GM23248 (cell line): Measurements from ENCODE around the gene MPV17L2. TPM values are rescaled to one million over a fixed set of nuclear protein-coding genes. Genes with fewer than 3 reads are reported as not detected.

Source experiments
- DNase-seq: peaks from one replicate; pipeline ENCODE4 v3.0.0-alpha.2; 2015
- H2AFZ ChIP-seq: fragments of 200-600 bp; sonication (generic); 2 replicates; pipeline ENCODE4 v1.6.1; 2016; ENCODE audit warnings: antibody characterized with exemption
- H3F3A ChIP-seq: fragments of 200-600 bp; sonication (generic); 2 replicates; pipeline ENCODE4 v1.6.1; 2016; ENCODE audit warnings: mild to moderate bottlenecking, antibody characterized with exemption, mixed run types; ENCODE audit not compliant: insufficient read depth
- H3K27ac ChIP-seq: fragments of 200-600 bp; sonication (generic); 2 replicates; pipeline ENCODE4 v1.5.1; 2016; ENCODE audit warnings: mild to moderate bottlenecking
- H3K27me3 ChIP-seq: fragments of 200-600 bp; sonication (generic); replicated peaks from 2 replicates; pipeline ENCODE4 v1.6.1; 2016; ENCODE audit warnings: mild to moderate bottlenecking; ENCODE audit not compliant: insufficient read depth
- H3K36me3 ChIP-seq: fragments of 200-600 bp; sonication (generic); 2 replicates; pipeline ENCODE4 v1.6.1; 2016; ENCODE audit warnings: low read depth, mild to moderate bottlenecking
- H3K4me1 ChIP-seq: fragments of 200-600 bp; sonication (generic); 2 replicates; pipeline ENCODE4 v1.6.1; 2016; ENCODE audit warnings: mild to moderate bottlenecking; ENCODE audit not compliant: insufficient read depth
- H3K4me2 ChIP-seq: fragments of 200-600 bp; sonication (generic); one replicate; pipeline ENCODE4 v1.6.1; 2016; ENCODE audit warnings: mild to moderate bottlenecking; ENCODE audit not compliant: unreplicated experiment
- H3K4me3 ChIP-seq: fragments of 200-600 bp; sonication (generic); 2 replicates; pipeline ENCODE4 v1.5.1; 2016; ENCODE audit warnings: mild to moderate bottlenecking
- H3K79me2 ChIP-seq: fragments of 200-600 bp; sonication (generic); 2 replicates; pipeline ENCODE4 v1.6.1; 2016; ENCODE audit warnings: mild to moderate bottlenecking; ENCODE audit not compliant: insufficient read depth
- H3K9ac ChIP-seq: fragments of 200-600 bp; sonication (generic); 2 replicates; pipeline ENCODE4 v1.6.1; 2016; ENCODE audit warnings: mild to moderate bottlenecking
- H3K9me2 ChIP-seq: fragments of 200-600 bp; sonication (generic); 2 replicates; pipeline ENCODE4 v1.6.1; 2016; ENCODE audit warnings: mixed run types, mild to moderate bottlenecking, moderate library complexity; ENCODE audit not compliant: insufficient read depth
- H3K9me3 ChIP-seq: fragments of 200-600 bp; sonication (generic); one replicate; pipeline ENCODE4 v1.6.1; 2017; ENCODE audit warnings: low read depth
- H4K20me1 ChIP-seq: fragments of 200-600 bp; sonication (generic); 2 replicates; pipeline ENCODE4 v1.6.0; 2016; ENCODE audit not compliant: insufficient read depth
- EZH2 ChIP-seq: fragments of 200-600 bp; sonication (generic); IDR thresholded peaks from 2 replicates; pipeline ENCODE4 v1.6.1; 2018; ENCODE audit warnings: antibody characterized with exemption, mild to moderate bottlenecking; ENCODE audit not compliant: insufficient read depth, poor library complexity, severe bottlenecking
- EZH2phosphoT487 ChIP-seq: fragments of 200-600 bp; sonication (generic); IDR thresholded peaks from 2 replicates; pipeline ENCODE4 v1.6.1; 2018; ENCODE audit warnings: antibody characterized with exemption, moderate library complexity, mild to moderate bottlenecking, low read depth; ENCODE audit not compliant: insufficient read depth
- WGBS, 2 experiments: methylation state at CpG; one replicate each; pipeline ENCODE4 v1.1.6; 2015 to 2017; ENCODE audit warnings: low lambda C conversion rate in 2 of 2, low coverage in 1 of 2; ENCODE audit errors: missing lambda C conversion rate in 2 of 2; 5-methylcytosine and 5-hydroxymethylcytosine counted together
- in situ Hi-C: fragments of 300-500 bp; cut with MboI; formaldehyde crosslinking; loops from 2 replicates; pipeline ENCODE4 v1.15.0; 2020
- polyA plus RNA-seq: library from polyadenylated mRNA; unstranded; fragments of >200 nt; fragmentation: Nextera tagmentation; extraction: Ambion mirVana; gene quantifications from 2 replicates; pipeline ENCODE4 v1.2.1, GENCODE V29; 2016
- total RNA-seq: library from RNA; depleted of rRNA; stranded (reverse); fragments of >200 nt; shearing (Covaris generic); gene quantifications from 2 replicates; pipeline ENCODE4 v1.2.3, GENCODE V29; 2014

Gene MPV17L2
- total and polyA plus RNA-seq, 2 experiments from 2014 or later = 21.0 to 43.2 TPM

DNA sequence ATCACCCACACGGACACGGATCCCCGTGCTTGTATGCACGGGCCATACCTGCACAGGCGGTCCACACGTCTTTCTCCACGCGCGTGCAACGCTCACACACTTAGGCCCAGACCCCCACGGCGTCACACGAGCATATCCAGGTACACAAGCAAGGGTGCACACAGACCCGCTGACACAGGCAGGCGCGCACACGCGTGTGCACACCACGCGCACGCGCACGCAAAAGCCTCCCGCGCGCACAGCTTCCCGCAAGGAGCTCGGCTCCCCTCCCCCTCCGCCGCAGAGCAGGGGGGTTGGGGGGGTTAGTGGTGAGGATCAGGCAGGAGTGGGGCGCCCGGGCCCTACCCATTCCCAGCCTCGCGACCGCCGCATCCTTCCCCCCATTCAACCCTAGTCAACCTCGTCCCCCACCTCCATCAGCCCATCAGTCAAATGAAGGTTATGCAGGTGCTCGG, 10.4 kb downstream of the MPV17L2 start:
- Histone ChIP-seq H4K20me1 (no peaks in the 10 kb centered on the region), H3F3A (peaks cover 11% of the 10 kb centered on the region; the same call in 1 of the 2 replicates), H3K9me3 (no peaks in the 10 kb centered on the region), H3K9me2 (no peaks in the 10 kb centered on the region), H3K79me2 (no peaks in the 10 kb centered on the region), H3K4me1 (peaks cover 14% of the 10 kb centered on the region), H3K36me3 (no peaks in the 10 kb centered on the region), H3K4me2 (peak overlapping the region; percentile 90), H3K27me3 (no peaks in the 10 kb centered on the region), H3K27ac (no peak overlapping the region), H3K4me3 (peak overlapping the region; percentile 84), H3K9ac (peak overlapping the region; percentile 74), H2AFZ (peak overlapping the region; percentile 70)
- DNase-seq = peak; percentile 55
- WGBS, 2 experiments = 1% methylated on average over 32 to 38 of the region's 38 CpGs
- TF ChIP-seq EZH2phosphoT487 (no peak), EZH2 (no peak)
- in situ Hi-C loops = no loop called here

DNA sequence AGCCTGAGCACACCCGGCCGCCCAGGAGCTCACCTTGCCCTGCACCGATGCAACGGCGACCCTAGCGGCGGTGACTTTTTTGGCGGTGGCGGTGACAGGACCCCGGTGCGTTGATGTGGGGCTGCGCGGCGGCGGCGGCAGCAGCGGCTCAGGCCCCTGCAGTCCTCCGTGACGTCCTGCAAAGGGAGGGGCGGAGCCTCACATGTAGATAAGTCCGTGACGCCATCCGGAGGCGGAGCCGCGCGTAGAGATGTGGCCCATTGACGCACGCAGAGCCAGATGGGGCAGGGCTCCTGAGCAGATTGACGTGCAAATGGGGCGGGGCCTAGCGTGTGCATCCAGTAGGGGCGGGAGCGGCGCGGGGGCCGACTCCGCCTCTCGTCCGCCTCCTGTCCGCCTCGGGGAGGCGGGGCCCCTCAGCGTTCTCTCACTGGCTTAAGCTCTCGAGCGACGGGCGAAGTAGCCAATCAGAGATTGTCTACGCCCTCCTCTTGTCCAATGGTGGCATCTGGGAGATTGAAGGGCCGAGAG, 10.9 kb downstream of the MPV17L2 start, which contains the start of gene RAB3A:
RAB3A (minus strand) TSS at position 180 of the 531 bp plus-strand sequence. CDS start 1,302 bp downstream, outside the sequence.
- Histone ChIP-seq H3K27me3 (no peaks in the 10 kb centered on the region), H3K4me2 (peak within 1 kb of the TSS; percentile 96), H2AFZ (peak within 1 kb of the TSS; percentile 84), H3K36me3 (no peaks in the 10 kb centered on the region), H3K9me2 (no peaks in the 10 kb centered on the region), H4K20me1 (no peaks in the 10 kb centered on the region), H3K4me3 (peak within 1 kb of the TSS; percentile 84), H3K27ac (peak within 1 kb of the TSS; percentile 98), H3K9me3 (no peaks in the 10 kb centered on the region), H3F3A (peaks cover 11% of the 10 kb centered on the region; the same call in 1 of the 2 replicates), H3K9ac (peak within 1 kb of the TSS; percentile 95), H3K4me1 (peaks cover 14% of the 10 kb centered on the region), H3K79me2 (no peaks in the 10 kb centered on the region)
- peak; percentile 100 for DNase-seq
- in situ Hi-C loops = no loop called here
- TF ChIP-seq EZH2 = no peak
- TF ChIP-seq EZH2phosphoT487 = no peak
- WGBS, 2 experiments = 0 to 2% methylated on average over 38 to 41 of the region's 50 CpGs

DNA sequence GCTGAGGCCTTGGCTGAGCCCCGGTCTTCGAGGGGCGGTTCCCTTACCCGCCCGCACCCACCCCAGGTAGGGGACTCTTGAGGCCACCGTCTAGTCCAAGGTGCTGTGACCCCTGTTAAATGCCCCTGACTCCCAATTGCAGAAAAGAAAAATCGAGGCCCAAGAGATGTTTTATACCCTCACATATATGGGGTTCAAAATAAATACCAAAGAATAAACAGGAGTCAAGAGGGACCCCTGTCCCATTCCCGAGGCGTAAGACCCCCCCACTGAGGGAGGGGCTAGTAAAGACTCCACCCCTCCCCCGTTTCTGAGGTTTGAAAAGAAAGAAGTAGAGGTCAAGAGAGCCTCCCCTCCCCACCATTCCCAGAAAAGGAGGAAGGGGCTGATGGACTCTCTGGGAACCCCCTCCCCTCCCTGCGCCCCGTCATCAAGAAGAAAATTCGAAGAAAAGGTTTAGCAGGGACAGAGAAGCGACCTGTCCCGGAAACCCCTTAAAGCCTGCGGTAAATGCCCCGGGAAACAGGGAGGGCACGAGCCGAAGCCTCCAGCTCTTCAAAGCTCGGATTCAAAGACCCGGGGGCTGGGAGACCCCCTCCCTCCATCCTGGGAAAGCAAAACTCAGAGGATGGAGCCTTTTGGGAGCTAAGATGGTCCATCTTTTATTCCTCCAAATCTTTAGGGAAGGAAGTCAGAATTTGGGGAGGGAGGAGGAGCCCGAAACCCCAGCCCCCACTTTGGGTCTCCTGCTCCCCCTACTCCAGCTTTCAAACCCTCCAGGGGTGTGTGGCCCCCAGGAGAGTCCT, 11.6 kb downstream of the MPV17L2 start:
- DNase-seq = peak; percentile 64
- WGBS, 2 experiments = 1 to 3% methylated on average over 22 of the region's 22 CpGs

DNA sequence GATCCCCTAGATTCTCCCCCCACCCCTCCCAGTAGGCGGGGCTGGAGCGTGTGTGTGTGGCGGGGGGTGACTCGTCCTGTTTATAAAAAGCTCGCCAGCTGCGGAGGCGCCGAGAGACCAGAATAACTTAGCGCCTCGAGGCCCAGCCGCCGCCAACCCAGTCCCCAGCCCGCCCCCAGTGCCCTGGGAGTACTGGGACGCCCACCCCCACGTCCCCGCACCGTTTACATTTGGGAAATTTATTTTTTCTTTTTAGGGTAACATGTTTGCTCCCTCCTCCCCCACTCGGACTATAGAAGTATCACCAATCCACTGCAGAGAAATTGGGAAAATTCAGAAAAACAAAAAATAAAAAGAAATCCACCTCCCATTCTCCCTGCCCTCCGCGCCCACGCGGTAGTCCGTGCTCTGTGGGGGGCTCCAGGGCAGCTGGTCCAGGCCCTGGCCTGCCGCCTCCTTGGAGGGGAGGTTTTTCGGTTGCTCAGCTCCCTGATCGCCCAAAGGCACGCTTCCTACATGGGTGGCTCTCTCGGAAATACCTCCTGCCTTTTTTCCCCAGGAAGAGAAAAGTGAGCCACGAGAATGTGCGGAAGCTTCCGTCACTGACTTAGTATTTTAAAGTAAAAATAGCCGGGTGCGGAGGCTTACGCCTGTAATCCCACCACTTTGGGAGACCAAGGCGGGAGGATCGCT, 12.3 kb downstream of the MPV17L2 start:
- 22 to 30% methylated on average over 26 to 36 of the region's 36 CpGs for WGBS, 2 experiments
- Histone ChIP-seq H3K9ac (peak overlapping the region; percentile 95), H3F3A (peaks cover 11% of the 10 kb centered on the region; the same call in 1 of the 2 replicates), H3K9me3 (no peaks in the 10 kb centered on the region), H3K79me2 (no peaks in the 10 kb centered on the region), H3K4me2 (peak overlapping the region; percentile 96), H3K4me3 (peak overlapping the region; percentile 79), H3K9me2 (no peaks in the 10 kb centered on the region), H4K20me1 (no peaks in the 10 kb centered on the region), H3K36me3 (no peaks in the 10 kb centered on the region), H3K27me3 (no peaks in the 10 kb centered on the region), H3K4me1 (peaks cover 15% of the 10 kb centered on the region), H2AFZ (peak overlapping the region; percentile 84), H3K27ac (peak overlapping the region; percentile 98)
- in situ Hi-C loops = no loop called here
- TF ChIP-seq EZH2 (no peak), EZH2phosphoT487 (no peak)
- DNase-seq = peak; percentile 92

More for the DNA sequence above, 11.6 kb downstream of the MPV17L2 start:
- Histone ChIP-seq H3K9ac (peak overlapping the region; percentile 95), H3K79me2 (no peaks in the 10 kb centered on the region), H3K27me3 (no peaks in the 10 kb centered on the region), H3K4me3 (peak overlapping the region; percentile 79), H3K9me3 (no peaks in the 10 kb centered on the region), H3K4me2 (peak overlapping the region; percentile 96), H3K4me1 (peaks cover 14% of the 10 kb centered on the region), H3K9me2 (no peaks in the 10 kb centered on the region), H3K27ac (peak overlapping the region; percentile 98), H4K20me1 (no peaks in the 10 kb centered on the region), H2AFZ (peak overlapping the region; percentile 84), H3K36me3 (no peaks in the 10 kb centered on the region), H3F3A (peaks cover 11% of the 10 kb centered on the region; the same call in 1 of the 2 replicates)
- in situ Hi-C loops = no loop called here
- no peak for TF ChIP-seq EZH2
- TF ChIP-seq EZH2phosphoT487 = no peak
